ENCODE measurements around the gene APOL5. TPM values are rescaled to one million over a fixed set of nuclear protein-coding genes. Genes with fewer than 3 reads are reported as not detected.

The APOL5 gene
- total and polyA plus RNA-seq, 4 donors = 0.43 TPM; not detected in 3

GRCh38 chr22:35688913-35689675 lies 28.6 kb upstream of the APOL5 start:
- WGBS = 89% methylated on average over 10 of the region's 10 CpGs
- no peak overlapping the region for H3K27ac ChIP-seq (ENCODE audit: low read depth in 1 of 2, low read length in 2 of 2)

More at GRCh38 chr22:35688913-35689675, 28.6 kb upstream of the APOL5 start:
- Histone ChIP-seq H3K4me1 (ENCODE audit: control insufficient read depth in 4 of 4, insufficient read depth in 4 of 4, low read length in 3 of 4) (no peaks in the 10 kb centered on the region), H3K9me3 (ENCODE audit: control insufficient read depth in 4 of 4, low read length in 3 of 4) (no peaks in the 10 kb centered on the region), H3K4me3 (ENCODE audit: low read depth in 1 of 3, low read length in 3 of 3) (no peak overlapping the region), H3K9ac (ENCODE audit: low read depth in 1 of 2, low read length in 2 of 2) (no peak overlapping the region), H3K36me3 (ENCODE audit: control insufficient read depth in 4 of 4, insufficient read depth in 3 of 4, low read depth in 1 of 4, low read length in 3 of 4) (no peaks in the 10 kb centered on the region), H3K27me3 (ENCODE audit: control insufficient read depth in 4 of 4, insufficient read depth in 4 of 4, low read length in 3 of 4) (no peaks in the 10 kb centered on the region)
- TF ChIP-seq REST (IDR thresholded peaks at IDR 0.05) = no peak
- TF ChIP-seq HNF4G (IDR thresholded peaks at IDR 0.05) = no peak
- no peak for TF ChIP-seq MAX (IDR thresholded peaks at IDR 0.05)
- TF ChIP-seq HNF4A (conservative IDR thresholded peaks at IDR 0.05) = no peak
- no peak for TF ChIP-seq JUND (IDR thresholded peaks at IDR 0.05)
- TF ChIP-seq, protein P1, sequence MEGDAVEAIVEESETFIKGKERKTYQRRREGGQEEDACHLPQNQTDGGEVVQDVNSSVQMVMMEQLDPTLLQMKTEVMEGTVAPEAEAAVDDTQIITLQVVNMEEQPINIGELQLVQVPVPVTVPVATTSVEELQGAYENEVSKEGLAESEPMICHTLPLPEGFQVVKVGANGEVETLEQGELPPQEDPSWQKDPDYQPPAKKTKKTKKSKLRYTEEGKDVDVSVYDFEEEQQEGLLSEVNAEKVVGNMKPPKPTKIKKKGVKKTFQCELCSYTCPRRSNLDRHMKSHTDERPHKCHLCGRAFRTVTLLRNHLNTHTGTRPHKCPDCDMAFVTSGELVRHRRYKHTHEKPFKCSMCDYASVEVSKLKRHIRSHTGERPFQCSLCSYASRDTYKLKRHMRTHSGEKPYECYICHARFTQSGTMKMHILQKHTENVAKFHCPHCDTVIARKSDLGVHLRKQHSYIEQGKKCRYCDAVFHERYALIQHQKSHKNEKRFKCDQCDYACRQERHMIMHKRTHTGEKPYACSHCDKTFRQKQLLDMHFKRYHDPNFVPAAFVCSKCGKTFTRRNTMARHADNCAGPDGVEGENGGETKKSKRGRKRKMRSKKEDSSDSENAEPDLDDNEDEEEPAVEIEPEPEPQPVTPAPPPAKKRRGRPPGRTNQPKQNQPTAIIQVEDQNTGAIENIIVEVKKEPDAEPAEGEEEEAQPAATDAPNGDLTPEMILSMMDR (IDR thresholded peaks at IDR 0.05; ENCODE audit: low read depth, low read length, missing input control) = no peak
- no peak for TF ChIP-seq FOXA2 (IDR thresholded peaks at IDR 0.05)
- no peak for TF ChIP-seq NR2F2 (IDR thresholded peaks at IDR 0.05)
- no peak for TF ChIP-seq TAF1 (conservative IDR thresholded peaks at IDR 0.05)
- TF ChIP-seq EGR1 (IDR thresholded peaks at IDR 0.05; ENCODE audit: low read depth in 2 of 2) = no peak
- no peak for TF ChIP-seq YY1 (IDR thresholded peaks at IDR 0.05)
- TF ChIP-seq, protein P2, sequence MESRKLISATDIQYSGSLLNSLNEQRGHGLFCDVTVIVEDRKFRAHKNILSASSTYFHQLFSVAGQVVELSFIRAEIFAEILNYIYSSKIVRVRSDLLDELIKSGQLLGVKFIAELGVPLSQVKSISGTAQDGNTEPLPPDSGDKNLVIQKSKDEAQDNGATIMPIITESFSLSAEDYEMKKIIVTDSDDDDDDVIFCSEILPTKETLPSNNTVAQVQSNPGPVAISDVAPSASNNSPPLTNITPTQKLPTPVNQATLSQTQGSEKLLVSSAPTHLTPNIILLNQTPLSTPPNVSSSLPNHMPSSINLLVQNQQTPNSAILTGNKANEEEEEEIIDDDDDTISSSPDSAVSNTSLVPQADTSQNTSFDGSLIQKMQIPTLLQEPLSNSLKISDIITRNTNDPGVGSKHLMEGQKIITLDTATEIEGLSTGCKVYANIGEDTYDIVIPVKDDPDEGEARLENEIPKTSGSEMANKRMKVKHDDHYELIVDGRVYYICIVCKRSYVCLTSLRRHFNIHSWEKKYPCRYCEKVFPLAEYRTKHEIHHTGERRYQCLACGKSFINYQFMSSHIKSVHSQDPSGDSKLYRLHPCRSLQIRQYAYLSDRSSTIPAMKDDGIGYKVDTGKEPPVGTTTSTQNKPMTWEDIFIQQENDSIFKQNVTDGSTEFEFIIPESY (IDR thresholded peaks at IDR 0.05) = no peak
- no peak for TF ChIP-seq RXRA (IDR thresholded peaks at IDR 0.05)
- no peak for TF ChIP-seq FOXA1 (IDR thresholded peaks at IDR 0.05)
- TF ChIP-seq GABPA (IDR thresholded peaks at IDR 0.05 in 1 of 2, conservative IDR thresholded peaks at IDR 0.05 in 1 of 2) = no peak
- DNase-seq (ENCODE audit: low spot score) = no peak
